ENCODE measurements around the gene RLIM. TPM values are rescaled to one million over a fixed set of nuclear protein-coding genes. Genes with fewer than 3 reads are reported as not detected.

Gene RLIM
- total and polyA plus RNA-seq, 2 experiments from 2014 or later, result 6.6 to 40.1 TPM

GRCh38 chrX:74540635-74541249, 73.7 kb downstream of the RLIM start:
- Histone ChIP-seq H3K4me2 (no peak overlapping the region), H3K27ac (ENCODE audit: low read depth) (no peak overlapping the region), H2AFZ (no peak overlapping the region), H3K79me2 (replicated peaks; ENCODE audit: insufficient read depth) (no peaks in the 10 kb centered on the region), H4K20me1 (replicated peaks; ENCODE audit: insufficient read depth) (no peaks in the 10 kb centered on the region), H3K9me2 (ENCODE audit: insufficient read depth) (no peaks in the 10 kb centered on the region), H3K27me3 (ENCODE audit: insufficient read depth) (no peaks in the 10 kb centered on the region), H3K4me3 (no peak overlapping the region), H3K36me3 (ENCODE audit: insufficient read depth) (no peaks in the 10 kb centered on the region), H3K4me1 (ENCODE audit: insufficient read depth) (peaks cover 5% of the 10 kb centered on the region; the same call in 1 of the 2 replicates), H3F3A (replicated peaks; ENCODE audit: low read depth) (no peaks in the 10 kb centered on the region)
- DNase-seq (ENCODE audit: low spot score) (no peak), ATAC-seq (no peak)
- no peaks in the 10 kb centered on the region; the same call in 2 of the 3 replicates for H3K36me3 Mint-ChIP-seq (ENCODE audit: low read depth)
- H3K4me3 Mint-ChIP-seq, result no peak overlapping the region
- H3K27ac Mint-ChIP-seq, result no peak overlapping the region
- peaks cover 8% of the 10 kb centered on the region for H3K27me3 Mint-ChIP-seq (ENCODE audit: insufficient read depth, low read depth, poor library complexity)
- no peak for TF ChIP-seq ETS1 (IDR thresholded peaks at IDR 0.05)
- no peak for TF ChIP-seq ZNF331 (CRISPR knock-in tag; IDR thresholded peaks at IDR 0.05; ENCODE audit: low read depth)
- TF ChIP-seq REST (IDR thresholded peaks at IDR 0.05; ENCODE audit: unreplicated experiment), result no peak
- no peak for TF ChIP-seq STAT1 (IDR thresholded peaks at IDR 0.05; ENCODE audit: unreplicated experiment)
- TF ChIP-seq CREB1 (CRISPR knock-in tag; IDR thresholded peaks at IDR 0.05; ENCODE audit: low read depth), result no peak
- no peak for TF ChIP-seq EZH2 (IDR thresholded peaks at IDR 0.05; ENCODE audit: low read depth, unreplicated experiment)
- H3K9me3 Mint-ChIP-seq, result no peaks in the 10 kb centered on the region
- H3K4me1 Mint-ChIP-seq, result peaks cover 11% of the 10 kb centered on the region; the same call in 2 of the 3 replicates

- Histone ChIP-seq H3K4me2 (peak overlapping the region; percentile 69), H3K27ac (ENCODE audit: low read depth) (no peak overlapping the region), H3K9me2 (ENCODE audit: insufficient read depth) (no peaks in the 10 kb centered on the region), H3K36me3 (ENCODE audit: insufficient read depth) (no peaks in the 10 kb centered on the region), H2AFZ (peak overlapping the region; percentile 76; the same call in 1 of the 2 replicates), H3K4me3 (peak overlapping the region; percentile 60), H3K79me2 (replicated peaks; ENCODE audit: insufficient read depth) (no peaks in the 10 kb centered on the region), H3F3A (replicated peaks; ENCODE audit: low read depth) (no peaks in the 10 kb centered on the region), H4K20me1 (replicated peaks; ENCODE audit: insufficient read depth) (no peaks in the 10 kb centered on the region), H3K27me3 (ENCODE audit: insufficient read depth) (no peaks in the 10 kb centered on the region), H3K4me1 (ENCODE audit: insufficient read depth) (peaks cover 5% of the 10 kb centered on the region; the same call in 1 of the 2 replicates)
- Mint-ChIP-seq H3K36me3 (ENCODE audit: low read depth) (no peaks in the 10 kb centered on the region; the same call in 1 of the 3 replicates), H3K27ac (no peak overlapping the region), H3K9me3 (no peaks in the 10 kb centered on the region), H3K4me3 (peak overlapping the region; percentile 71), H3K4me1 (peaks cover 17% of the 10 kb centered on the region; the same call in 2 of the 3 replicates), H3K27me3 (ENCODE audit: insufficient read depth, low read depth, poor library complexity) (peaks cover 8% of the 10 kb centered on the region)
- TF ChIP-seq ZNF114 (CRISPR knock-in tag; IDR thresholded peaks at IDR 0.05) (no peak), CREB1 (CRISPR knock-in tag; IDR thresholded peaks at IDR 0.05; ENCODE audit: low read depth) (no peak), NANOG (IDR thresholded peaks at IDR 0.05; ENCODE audit: borderline replicate concordance) (no peak), STAT1 (IDR thresholded peaks at IDR 0.05; ENCODE audit: unreplicated experiment) (no peak), EZH2phosphoT487 (IDR thresholded peaks at IDR 0.05; ENCODE audit: unreplicated experiment) (no peak), CTCF (conservative IDR thresholded peaks at IDR 0.05; ENCODE audit: low read depth in 2 of 2) (0 out of 4 replicates have a peak, but pooled peaks of 1 of the 2 experiments have one; percentile 5), JUNB (IDR thresholded peaks at IDR 0.05; ENCODE audit: unreplicated experiment) (no peak)
- DNase-seq (ENCODE audit: low spot score), result peak; percentile 31
- ATAC-seq, result peak; percentile 57
Measured at GRCh38 chrX:74536832-74537371, 77.5 kb downstream of the RLIM start.

All from GM23338 (cell line).